T-helper 2 cell (primary cell): Measurements from ENCODE around the gene ZSCAN9.

Experiments used
- DNase-seq, 5 experiments: peaks; one replicate each; pipeline versions ENCODE4 v3.0.0 to v3.0.0-alpha.2; 2012 to 2022

Gene ZSCAN9

DNA sequence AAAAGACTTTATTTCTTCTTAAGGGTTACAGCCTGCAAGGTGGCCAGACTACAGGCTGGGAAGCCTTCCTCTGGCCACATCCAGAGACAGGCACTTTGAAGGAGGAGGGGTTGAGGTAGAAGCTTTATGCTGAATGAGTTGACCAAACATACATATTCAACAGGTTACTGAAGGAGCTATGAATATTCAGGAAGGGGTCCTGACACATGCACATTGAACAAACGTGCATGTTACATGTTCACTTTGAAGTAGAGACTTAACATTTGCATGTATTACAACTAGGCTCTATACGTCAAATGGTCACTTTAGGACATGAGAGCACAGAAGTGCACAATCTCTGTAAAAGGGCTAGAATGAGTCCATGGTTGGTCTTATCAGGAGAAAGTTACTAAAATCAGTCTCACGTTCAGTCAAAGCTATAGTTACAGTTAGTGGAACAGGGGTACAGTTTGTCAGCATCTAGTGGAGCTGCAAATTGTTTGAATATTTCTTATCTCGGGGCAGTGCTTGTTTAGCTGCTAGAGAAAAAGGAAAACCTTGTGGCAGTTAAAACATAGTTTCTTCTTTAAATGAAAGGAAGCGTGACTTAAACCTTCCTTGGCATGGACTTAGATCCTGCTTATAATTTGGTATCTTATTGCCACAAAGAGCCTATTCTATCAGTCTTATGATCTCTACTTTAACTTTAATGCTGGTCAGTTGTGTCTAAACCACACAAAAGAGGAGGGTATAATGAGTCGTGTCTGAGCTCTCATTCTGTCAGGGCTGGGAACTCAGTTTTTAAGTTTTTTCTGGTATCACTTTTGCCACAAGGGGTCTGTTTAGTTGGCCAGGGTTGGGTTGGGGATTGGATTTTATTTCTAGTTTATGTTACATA is 4.6 kb upstream of the ZSCAN9 start:
- DNase-seq, result no peak

- DNase-seq, result no peak
Measured at GRCh38 chr6:28224131-28225055, 682 bp upstream of the ZSCAN9 start.

DNA sequence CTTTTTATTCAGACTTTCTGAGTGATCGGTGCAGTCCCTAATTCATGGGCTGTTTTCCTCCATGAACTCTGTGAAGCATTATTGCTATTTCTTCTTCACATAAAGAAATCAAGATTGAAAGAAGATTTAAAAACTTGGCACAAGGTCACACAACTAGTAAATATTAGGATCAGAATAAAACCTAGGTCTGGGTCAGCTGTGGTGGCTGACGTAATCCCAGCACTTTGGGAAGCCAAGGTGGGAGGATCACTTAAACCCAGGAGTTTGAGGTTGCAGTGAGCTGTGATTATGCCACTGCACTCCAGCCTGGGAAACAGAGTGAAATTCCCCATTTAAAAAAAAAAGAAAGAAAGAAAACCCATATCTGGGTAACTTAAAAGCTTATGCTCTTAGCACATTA is 1.4 kb downstream of the ZSCAN9 start:
- no peak for DNase-seq

DNA sequence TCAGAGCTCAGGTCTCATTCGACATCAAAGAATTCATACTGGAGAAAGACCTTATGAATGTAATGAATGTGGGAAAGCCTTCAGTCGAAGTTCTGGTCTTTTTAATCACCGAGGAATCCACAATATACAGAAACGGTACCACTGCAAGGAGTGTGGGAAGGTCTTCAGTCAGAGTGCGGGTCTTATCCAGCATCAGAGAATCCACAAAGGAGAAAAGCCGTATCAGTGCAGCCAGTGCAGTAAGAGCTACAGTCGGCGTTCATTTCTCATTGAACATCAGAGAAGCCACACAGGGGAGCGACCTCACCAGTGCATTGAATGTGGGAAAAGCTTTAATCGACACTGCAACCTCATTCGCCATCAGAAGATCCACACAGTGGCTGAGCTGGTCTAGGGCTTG is 7.7 kb downstream of the ZSCAN9 start:
- no peak for DNase-seq

GRCh38 chr6:28235912-28236452 is 10.9 kb downstream of the ZSCAN9 start:
- DNase-seq, result no peak

DNA sequence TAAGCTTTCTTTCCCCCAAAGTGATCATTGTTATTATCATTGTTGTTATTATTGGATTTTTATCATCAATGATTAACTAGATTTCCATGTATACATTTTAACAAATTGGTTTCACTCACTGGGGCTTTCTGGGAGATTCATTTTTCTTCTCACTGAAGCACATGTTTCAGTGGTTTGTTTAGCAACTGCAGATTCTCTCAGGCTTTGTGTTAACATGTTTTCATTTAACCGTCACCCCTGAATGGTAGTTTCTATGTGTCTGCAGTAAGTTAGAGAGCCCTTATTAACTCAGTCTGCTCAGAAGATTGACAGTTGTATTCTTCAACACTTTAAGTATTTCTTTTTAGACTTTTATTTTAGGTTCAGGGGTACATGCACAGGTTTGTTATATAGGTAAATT is 14.6 kb downstream of the ZSCAN9 start:
- DNase-seq, result no peak

GRCh38 chr6:28240471-28240870 is 15.4 kb downstream of the ZSCAN9 start:
- no peak for DNase-seq

DNA sequence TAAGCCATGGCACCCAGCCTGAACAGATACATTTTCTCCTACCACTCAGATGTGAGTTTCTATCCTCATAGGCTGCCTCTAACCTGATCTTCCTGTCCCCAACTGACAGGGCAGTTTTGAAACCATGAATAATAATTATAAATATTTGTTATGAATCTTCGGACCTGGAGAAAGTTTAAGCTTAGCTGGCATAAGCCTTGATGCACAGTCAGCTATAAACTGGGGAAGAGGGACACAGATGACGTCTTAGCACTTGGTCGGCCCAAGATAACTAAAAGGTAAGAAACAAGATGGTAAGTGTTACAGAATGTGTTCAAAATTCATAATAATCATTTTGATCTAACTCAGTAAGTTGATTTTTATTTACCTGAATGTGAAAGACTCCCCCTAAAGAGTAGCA is 18.9 kb downstream of the ZSCAN9 start:
- DNase-seq, result no peak

- no peak for DNase-seq
Measured at GRCh38 chr6:28245206-28245941, 20.3 kb downstream of the ZSCAN9 start.

DNA sequence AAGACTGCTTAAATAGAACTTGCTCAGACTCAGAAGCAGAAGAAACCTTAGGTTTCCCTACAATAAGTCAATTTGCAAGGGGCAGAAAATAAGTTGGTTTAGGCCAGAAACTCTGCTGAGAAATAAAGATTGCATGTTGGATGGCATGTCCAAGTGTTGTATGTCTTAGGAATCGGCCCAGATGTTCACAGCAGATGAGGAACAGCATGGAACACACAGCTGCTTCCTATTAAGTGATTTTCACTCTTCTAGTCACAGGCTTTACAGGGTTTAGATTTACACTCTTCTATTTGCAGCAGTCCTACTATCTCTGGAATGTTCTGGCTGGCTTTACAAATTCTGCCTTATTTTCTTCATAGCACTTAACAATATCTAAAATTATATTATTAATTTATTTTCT is 23.8 kb downstream of the ZSCAN9 start:
- DNase-seq, result no peak

- DNase-seq, result no peak
Measured at GRCh38 chr6:28250747-28251146, 25.7 kb downstream of the ZSCAN9 start.

GRCh38 chr6:28251661-28252008 is 26.6 kb downstream of the ZSCAN9 start:
- peak in 3 of 5 experiments; percentile 6 to 68 (median 24) for DNase-seq

- peak in 4 of 5 experiments; percentile 59 to 92 (median 70) for DNase-seq
Measured at GRCh38 chr6:28252009-28252975, 27.2 kb downstream of the ZSCAN9 start, which contains the start of gene ZKSCAN4. ZKSCAN4 (minus strand) TSS chr6:28252269; CDS start chr6:28251980, 289 bp downstream.

DNA sequence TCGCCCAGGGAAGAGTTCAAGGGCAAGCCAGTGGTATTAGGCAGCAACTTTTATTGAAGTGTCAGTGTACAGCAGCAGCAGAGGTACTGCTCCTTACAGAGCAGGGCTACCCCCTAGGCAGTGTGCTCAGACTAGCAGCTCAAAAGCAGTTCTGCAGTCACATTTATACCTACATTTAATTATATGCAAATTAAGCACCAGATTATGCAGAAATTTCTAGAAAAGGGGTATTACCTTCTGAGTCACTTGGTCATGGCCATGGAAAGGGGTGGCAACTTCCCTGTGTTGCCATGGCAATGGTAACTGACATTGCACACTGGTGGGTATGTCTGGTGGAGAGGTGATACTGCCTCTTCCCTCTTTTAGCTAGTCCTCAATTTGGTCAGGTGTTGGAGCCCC is 29.0 kb downstream of the ZSCAN9 start:
- peak in 1 of 5 experiments; percentile 21 for DNase-seq

DNA sequence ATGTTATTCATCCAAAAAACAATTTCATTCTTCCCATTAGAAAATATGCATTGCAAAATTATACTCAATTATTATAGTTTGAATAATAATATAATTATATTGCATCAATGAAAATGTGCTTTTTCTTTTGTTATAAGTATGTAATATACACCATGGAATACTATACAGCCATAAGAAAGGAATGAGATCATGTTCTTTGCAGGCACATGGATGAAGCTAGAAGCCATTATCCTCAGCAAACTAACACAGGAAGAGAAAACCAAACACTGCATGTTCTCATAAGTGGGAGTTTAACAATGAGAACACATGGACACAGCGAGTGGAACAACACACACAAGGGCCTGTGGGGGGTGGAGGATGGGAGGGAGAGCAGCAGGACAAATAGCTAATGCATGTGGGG is 32.0 kb downstream of the ZSCAN9 start:
- DNase-seq, result no peak

DNA sequence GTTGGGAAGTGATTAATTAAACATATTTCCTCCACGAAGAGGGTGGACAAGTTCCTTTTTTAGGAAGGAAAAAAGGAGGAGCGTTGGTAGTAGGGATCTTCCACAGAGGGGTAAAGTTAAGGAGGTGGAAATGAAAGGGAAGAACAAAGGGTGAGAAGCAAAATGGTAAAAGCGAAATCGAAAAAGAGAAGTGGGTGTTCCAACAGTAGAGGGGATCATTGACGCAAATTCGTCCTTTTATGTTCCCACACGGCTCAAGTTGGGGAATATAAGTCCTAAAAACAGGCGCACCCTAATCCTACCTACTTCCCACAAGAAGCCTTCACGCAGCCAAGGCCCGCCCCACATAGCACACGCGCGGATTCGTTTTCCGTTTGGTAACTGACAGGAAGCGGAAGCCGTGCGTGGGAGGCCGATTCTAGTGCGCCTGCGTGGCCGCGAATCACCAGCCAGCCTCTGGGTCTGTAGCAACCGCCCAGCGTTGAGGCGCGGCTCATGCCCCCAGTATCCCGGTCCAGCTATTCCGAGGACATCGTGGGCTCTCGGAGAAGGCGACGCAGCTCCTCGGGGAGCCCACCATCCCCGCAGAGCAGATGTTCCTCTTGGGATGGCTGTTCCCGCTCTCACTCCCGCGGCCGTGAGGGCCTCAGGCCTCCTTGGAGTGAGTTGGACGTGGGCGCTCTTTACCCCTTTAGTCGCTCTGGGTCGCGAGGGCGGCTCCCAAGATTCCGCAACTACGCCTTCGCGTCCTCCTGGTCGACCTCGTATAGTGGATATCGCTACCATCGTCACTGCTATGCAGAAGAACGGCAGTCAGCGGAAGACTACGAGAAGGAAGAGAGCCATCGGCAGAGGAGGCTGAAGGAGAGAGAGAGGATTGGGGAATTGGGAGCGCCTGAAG is 34.1 kb downstream of the ZSCAN9 start, which contains the start of gene NKAPL:
Gene NKAPL, plus strand, starts transcription at position 421 of the 901 bp plus-strand sequence. Its CDS starts 75 bp downstream, at position 496.
- peak in 4 of 5 experiments; percentile 5 to 69 (median 20) for DNase-seq

DNA sequence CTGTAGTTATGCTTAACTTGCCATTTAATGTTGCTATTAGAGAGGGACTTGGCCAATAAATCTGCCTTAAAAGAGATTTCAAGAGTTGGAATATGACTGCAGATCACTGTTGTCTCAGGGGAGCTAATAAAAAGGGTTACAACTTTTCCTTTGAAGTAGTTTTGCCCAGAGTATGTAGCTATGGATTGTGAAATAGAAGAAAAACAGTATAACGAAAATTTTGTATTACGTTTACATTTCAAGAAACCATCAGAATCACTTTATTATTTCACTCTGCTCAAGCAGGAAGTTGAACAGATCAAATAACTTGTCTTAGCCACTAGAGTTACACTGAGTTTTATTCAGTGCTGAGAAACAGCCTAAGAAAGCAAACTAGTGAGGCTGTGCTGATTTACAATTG is 38.8 kb downstream of the ZSCAN9 start:
- no peak for DNase-seq

DNA sequence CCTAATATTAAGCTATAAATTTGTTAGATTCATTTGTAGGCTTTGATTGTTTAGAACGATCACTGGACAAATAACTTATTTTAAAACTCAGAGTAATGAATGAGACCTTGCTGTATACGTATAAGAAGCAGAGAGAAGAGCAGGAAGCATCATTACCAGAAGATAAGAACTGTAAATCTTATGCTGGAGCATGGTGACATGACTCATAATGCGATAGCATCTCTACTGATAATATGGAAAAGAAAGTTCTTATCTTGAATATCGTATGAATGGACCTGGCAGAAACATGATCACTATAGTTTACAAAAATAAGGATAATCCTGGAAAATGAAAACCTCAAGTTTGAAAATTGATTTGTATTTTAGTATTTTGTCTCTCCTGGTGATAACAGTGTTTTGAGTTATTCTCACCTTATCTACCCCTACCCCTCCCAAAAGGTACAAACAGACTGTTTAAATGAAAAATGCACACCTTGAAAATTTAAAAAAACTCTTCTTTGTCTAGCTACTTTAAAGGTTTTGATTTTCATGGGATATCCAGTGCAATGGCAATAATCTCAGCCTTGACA is 39.8 kb downstream of the ZSCAN9 start:
- peak in 1 of 5 experiments; percentile 45 for DNase-seq

DNA sequence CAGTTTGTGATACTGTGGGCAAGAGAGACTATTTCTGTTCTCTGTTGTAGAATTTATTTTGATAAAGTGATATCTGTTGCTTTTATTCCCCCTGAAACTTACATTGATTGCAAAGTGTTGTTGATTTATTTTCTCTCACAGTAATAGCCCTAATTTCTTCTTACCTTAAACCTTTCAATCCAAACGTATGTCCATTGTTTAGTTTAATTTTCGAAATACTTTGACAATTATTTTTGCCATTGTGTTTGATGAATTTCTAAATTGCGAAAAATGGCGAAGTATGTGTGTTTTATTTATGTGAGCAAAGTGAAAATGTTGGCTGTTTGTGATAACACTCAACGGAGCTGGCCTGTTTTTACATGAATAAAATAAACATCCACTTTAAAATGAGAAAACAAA is 41.5 kb downstream of the ZSCAN9 start:
- DNase-seq, result no peak
